Central memory CD8-positive, alpha-beta T cell (primary cell): ENCODE results near the gene CAVIN2.

ENCODE experiments used
- ATAC-seq: fragments of 150-1000 bp; cut with Tn5 transposase; replicated peaks from 2 replicates; pipeline ENCODE4 v1.10.0; 2022; ENCODE audit warnings: mild to moderate bottlenecking, moderate FRiP score, moderate number of reproducible peaks; ENCODE audit not compliant: poor library complexity, severe bottlenecking; ENCODE audit errors: extremely low read depth
- DNase-seq, 2 donors: peaks; one replicate each; pipeline ENCODE4 v3.0.0; 2021; ENCODE audit warnings: low spot score in 2 of 2
- H3K27ac Mint-ChIP-seq: one replicate; pipeline ENCODE4 v1.8.0; 2022; ENCODE audit warnings: low read depth, mild to moderate bottlenecking, moderate library complexity, mixed read lengths
- H3K27me3 Mint-ChIP-seq: one replicate; pipeline ENCODE4 v1.8.0; 2022; ENCODE audit warnings: mixed read lengths
- H3K36me3 Mint-ChIP-seq: one replicate; pipeline ENCODE4 v1.8.0; 2022; ENCODE audit warnings: mild to moderate bottlenecking, moderate library complexity, mixed read lengths; ENCODE audit not compliant: insufficient read depth
- H3K4me1 Mint-ChIP-seq: one replicate; pipeline ENCODE4 v1.8.0; 2022; ENCODE audit warnings: mixed read lengths
- H3K4me3 Mint-ChIP-seq: one replicate; pipeline ENCODE4 v1.8.0; 2022; ENCODE audit warnings: mild to moderate bottlenecking, moderate library complexity, mixed read lengths
- H3K9me3 Mint-ChIP-seq: one replicate; pipeline ENCODE4 v1.8.0; 2022; ENCODE audit warnings: mixed read lengths

Gene CAVIN2

DNA sequence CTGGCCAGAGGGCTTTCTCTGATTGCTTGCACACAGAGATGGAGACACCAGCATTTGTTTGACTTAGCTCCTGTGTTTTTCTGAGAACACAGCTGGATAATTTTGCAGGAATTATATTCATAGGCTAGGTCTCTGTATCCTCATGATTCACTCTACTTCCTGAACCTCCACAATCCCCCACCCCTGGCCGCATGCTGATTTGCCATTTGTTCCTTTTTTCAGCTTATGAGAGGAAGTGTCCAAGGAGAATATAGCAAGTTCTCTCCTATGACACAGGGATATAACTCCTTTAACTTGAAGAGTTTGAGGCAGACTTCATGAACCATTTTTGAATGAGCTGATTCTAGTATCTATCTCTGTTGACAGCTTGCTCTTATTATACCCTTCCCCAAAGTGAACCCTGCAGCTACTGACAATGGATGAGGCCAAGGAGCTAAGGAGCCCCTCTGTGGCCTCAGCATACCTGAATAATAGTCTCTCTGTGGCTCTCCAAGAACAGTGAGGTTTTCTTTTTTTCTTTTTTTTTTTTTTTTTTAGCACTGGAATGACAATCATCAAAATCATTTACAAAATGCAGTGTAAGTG is 15.4 kb downstream of the CAVIN2 start:
- Mint-ChIP-seq H3K27ac (no peak overlapping the region), H3K4me1 (no peaks in the 10 kb centered on the region), H3K27me3 (peaks cover 42% of the 10 kb centered on the region), H3K9me3 (no peaks in the 10 kb centered on the region), H3K4me3 (no peak overlapping the region), H3K36me3 (peaks cover 1% of the 10 kb centered on the region)
- DNase-seq (no peak), ATAC-seq (no peak)

DNA sequence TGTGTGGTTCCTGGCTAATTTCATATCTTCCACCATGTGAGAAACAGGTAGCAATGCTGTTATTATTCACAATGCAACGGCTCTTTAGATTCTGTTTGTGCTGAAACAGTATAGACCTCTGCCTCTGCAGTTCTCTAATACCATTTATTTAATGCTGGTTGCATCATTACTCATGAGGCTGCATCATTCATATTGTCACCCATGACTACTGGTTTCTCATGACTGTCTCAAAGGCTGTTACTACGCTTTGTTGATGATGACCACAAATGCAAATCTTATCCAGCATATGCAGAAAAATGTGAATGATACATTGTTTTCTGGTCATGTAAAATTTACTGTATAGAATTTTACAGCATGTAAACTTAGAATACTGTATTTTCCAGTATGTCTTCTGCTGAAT is 22.5 kb downstream of the CAVIN2 start:
- Mint-ChIP-seq H3K4me3 (no peak overlapping the region), H3K27ac (no peak overlapping the region), H3K9me3 (no peaks in the 10 kb centered on the region), H3K4me1 (no peaks in the 10 kb centered on the region), H3K36me3 (peaks cover 1% of the 10 kb centered on the region), H3K27me3 (peaks cover 34% of the 10 kb centered on the region)
- ATAC-seq (no peak), DNase-seq (no peak)

DNA sequence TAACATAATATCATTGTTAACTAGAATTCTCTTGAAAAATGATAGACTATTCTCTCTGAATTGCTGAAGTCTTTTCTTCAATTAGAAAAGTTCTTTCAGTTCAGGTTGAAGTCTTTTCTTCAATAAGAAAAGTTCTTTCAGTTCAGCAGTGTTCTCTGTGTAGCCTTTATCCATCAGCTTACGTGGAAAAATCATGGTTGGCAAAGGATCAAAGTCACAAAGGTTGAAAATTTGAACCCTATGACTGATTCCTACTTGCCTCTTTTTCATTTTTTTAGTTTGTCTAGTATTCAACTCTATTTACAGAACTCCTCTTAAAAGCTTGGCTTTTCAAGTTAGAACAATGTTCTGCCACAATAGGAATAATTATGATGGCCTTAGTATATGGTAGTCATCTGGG is 25.8 kb downstream of the CAVIN2 start:
- ATAC-seq: no peak
- Mint-ChIP-seq H3K27me3 (peaks cover 59% of the 10 kb centered on the region), H3K4me3 (no peak overlapping the region)

DNA sequence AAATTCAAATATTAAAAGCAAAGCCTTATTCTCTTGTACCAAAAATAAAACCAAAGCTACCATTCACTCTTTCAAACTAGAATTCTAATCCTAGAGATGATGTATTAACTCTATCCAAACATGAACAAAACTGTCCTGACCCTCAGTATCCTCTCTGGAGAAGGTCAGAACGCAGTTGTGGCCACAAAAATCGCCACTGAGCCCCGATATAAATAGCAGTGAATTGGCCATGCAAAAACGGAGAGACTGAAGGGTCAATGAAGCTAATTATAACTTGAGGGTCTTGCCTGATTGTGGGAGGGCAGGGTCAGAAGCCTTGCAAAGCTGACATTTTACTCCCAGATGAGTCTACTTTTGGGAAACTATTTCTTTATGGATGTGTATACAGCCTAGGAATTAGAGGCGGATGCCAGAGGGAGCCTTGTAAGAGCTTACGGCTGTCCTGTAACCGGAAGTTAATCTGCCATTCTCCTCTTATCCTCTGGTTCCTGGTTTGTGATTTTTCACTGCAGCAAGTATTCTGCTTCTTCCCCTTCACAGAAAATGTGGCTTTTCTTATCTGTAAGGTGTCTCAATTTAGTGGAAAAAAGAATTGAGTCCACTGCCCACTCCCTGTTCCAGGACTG is 28.1 kb downstream of the CAVIN2 start:
- H3K27me3 Mint-ChIP-seq: peaks cover 68% of the 10 kb centered on the region
- ATAC-seq (no peak), DNase-seq (no peak)
- no peaks in the 10 kb centered on the region for H3K4me1 Mint-ChIP-seq
- peaks cover 1% of the 10 kb centered on the region for H3K36me3 Mint-ChIP-seq
- no peaks in the 10 kb centered on the region for H3K9me3 Mint-ChIP-seq
- H3K4me3 Mint-ChIP-seq: no peak overlapping the region
- no peak overlapping the region for H3K27ac Mint-ChIP-seq

More for the DNA sequence above, 25.8 kb downstream of the CAVIN2 start:
- DNase-seq: no peak
- Mint-ChIP-seq H3K4me1 (no peaks in the 10 kb centered on the region), H3K9me3 (no peaks in the 10 kb centered on the region), H3K27ac (no peak overlapping the region), H3K36me3 (peaks cover 1% of the 10 kb centered on the region)

DNA sequence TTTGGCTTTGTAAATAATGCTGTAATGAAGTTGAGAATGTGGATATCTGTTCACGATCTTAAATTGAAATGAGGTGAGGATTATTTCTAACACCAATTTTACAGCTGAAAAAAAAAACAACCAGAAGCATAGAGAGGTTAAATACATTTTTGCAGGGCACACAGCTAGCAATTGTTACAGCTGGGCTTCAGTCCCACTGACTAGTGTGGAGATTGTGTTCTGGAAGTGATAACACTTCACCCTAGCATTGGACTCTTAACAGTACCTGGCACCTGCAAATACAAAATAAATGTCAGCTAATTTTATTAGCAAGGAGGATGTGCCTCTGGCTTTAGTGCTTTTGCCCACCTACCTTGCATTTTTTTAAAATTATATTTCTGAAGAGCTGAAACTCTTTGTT is 28.8 kb downstream of the CAVIN2 start:
- H3K4me1 Mint-ChIP-seq: no peaks in the 10 kb centered on the region
- H3K4me3 Mint-ChIP-seq: no peak overlapping the region
- peaks cover 1% of the 10 kb centered on the region for H3K36me3 Mint-ChIP-seq
- H3K27ac Mint-ChIP-seq: no peak overlapping the region
- peaks cover 75% of the 10 kb centered on the region for H3K27me3 Mint-ChIP-seq
- no peak for ATAC-seq
- DNase-seq: no peak
- H3K9me3 Mint-ChIP-seq: no peaks in the 10 kb centered on the region

DNA sequence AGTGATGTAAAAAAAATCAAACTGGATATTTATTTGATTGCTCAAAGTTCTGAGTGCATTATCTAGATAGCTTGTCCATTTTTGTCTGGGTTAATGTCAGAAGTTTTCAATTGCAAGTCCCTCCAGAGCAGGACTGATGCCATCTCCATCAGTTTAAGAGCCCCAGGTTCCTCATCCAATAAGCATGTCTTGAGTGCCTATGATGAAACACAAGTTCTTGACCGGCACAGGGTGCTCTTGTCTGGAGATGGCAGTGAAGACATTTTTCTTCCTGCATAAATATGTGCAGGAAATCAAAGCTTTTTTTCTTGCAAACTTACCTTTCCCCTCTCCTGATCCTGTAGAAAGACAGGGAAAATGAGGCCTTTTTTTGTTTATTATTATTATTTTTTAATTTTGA is 31.9 kb downstream of the CAVIN2 start:
- Mint-ChIP-seq H3K36me3 (no peaks in the 10 kb centered on the region), H3K9me3 (no peaks in the 10 kb centered on the region), H3K4me1 (no peaks in the 10 kb centered on the region), H3K27ac (no peak overlapping the region), H3K27me3 (peaks cover 64% of the 10 kb centered on the region), H3K4me3 (no peak overlapping the region)
- ATAC-seq: no peak
- DNase-seq: no peak

DNA sequence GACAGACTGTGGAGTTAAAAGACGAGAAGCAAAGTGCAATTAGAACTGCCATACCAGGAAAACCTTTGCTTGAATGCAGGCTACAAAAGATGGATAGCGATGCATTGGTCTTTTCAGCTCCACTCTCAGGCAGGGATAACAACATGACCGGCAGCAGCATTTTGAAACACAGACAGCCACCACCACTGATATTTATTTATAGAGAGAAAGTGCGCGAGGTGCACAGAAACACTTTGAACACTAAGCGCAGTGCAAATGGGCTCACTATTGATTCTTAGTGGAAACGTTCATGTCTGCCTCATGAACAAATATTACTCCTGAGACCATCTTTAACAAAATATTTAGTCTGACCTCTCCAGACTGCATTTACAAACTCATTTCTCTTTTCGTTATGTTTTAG is 32.9 kb downstream of the CAVIN2 start:
- Mint-ChIP-seq H3K27me3 (peaks cover 64% of the 10 kb centered on the region), H3K27ac (no peak overlapping the region), H3K4me1 (no peaks in the 10 kb centered on the region), H3K36me3 (no peaks in the 10 kb centered on the region), H3K4me3 (no peak overlapping the region), H3K9me3 (no peaks in the 10 kb centered on the region)
- no peak for ATAC-seq
- DNase-seq: no peak

DNA sequence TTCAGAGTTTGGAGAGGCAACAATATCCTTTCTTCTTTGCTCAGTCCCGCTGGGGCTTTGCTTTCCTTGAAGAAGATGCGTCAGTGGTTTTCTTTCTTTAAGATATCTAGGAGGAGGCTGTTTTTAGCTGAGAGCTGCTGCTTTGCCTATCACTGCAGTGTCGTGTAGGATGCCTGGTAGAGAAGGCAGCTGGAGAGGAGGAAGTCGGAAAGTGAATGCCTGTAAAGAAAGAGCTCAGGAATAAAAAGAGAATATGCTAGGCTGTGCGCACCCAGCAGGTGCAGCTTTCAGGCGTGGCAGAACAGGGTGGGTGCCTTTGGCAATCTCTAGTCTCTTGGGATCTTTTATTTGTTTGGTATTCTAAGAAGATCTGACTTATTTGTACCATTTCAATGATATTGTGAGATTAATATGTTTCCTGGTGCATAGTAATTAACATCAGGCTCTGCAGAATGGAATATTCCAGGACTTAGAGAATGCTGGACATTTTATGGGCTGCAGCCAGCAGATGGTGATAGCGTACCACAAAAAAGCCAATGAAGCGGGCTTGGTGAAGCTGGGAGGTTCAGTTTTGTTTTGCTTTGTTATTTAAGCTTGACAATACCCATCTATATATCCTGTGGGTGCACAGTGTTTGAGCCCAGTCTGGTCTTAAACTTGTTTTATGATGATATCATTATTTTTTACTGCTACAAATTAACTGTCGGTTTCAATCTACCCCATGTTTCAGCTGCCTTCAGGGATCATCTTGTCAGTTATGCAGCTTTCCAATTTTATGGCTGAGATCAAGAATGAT is 34.9 kb downstream of the CAVIN2 start:
- peaks cover 52% of the 10 kb centered on the region for H3K27me3 Mint-ChIP-seq
- ATAC-seq (no peak), DNase-seq (peak in 1 of 2 donors; percentile 17)
- no peaks in the 10 kb centered on the region for H3K9me3 Mint-ChIP-seq
- H3K4me3 Mint-ChIP-seq: no peak overlapping the region
- no peak overlapping the region for H3K27ac Mint-ChIP-seq
- H3K36me3 Mint-ChIP-seq: no peaks in the 10 kb centered on the region
- no peaks in the 10 kb centered on the region for H3K4me1 Mint-ChIP-seq

DNA sequence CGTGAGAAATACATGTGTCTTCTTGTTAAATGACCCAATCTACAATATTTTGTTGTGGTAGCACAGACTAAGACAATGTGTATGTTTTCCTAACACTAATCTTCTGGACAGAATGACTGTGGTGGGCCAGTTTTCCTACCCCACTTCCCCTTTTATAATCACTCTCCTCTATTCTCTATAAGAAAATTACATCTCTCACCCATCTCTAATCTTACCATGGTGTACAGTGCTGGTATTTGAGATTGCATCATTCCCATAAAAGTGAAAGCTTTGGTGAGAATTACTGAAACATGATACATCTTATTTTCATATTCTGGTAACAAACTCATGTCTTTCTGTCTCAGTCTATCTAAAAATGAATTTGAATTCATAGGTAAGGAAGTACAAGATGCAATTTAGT is 40.5 kb downstream of the CAVIN2 start:
- no peak overlapping the region for H3K4me3 Mint-ChIP-seq
- no peaks in the 10 kb centered on the region for H3K9me3 Mint-ChIP-seq
- no peak overlapping the region for H3K27ac Mint-ChIP-seq
- H3K4me1 Mint-ChIP-seq: no peaks in the 10 kb centered on the region
- DNase-seq: no peak
- H3K36me3 Mint-ChIP-seq: no peaks in the 10 kb centered on the region
- ATAC-seq: no peak
- H3K27me3 Mint-ChIP-seq: peaks cover 68% of the 10 kb centered on the region

DNA sequence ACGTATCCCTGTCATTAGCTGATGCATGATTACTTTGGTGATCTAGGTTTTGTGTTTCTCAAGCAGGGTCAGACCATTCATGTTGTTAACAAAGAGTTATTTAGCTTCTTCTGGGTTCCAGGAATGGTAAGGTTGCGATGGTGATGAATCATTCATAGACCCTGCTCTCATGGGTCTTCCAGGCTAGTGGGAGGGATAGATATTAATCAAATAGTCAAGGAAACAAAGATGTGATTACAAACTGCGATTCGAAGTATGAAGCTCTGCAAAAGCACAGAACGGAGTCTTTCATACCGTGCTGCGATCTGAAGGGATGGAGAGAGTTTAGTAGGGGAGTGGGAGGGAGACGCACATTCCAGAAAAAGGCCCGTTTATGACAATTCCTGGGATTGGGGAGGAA is 42.1 kb downstream of the CAVIN2 start:
- no peaks in the 10 kb centered on the region for H3K4me1 Mint-ChIP-seq
- ATAC-seq: no peak
- H3K4me3 Mint-ChIP-seq: no peak overlapping the region
- no peak overlapping the region for H3K27ac Mint-ChIP-seq
- peaks cover 76% of the 10 kb centered on the region for H3K27me3 Mint-ChIP-seq
- no peaks in the 10 kb centered on the region for H3K9me3 Mint-ChIP-seq
- DNase-seq: no peak
- H3K36me3 Mint-ChIP-seq: no peaks in the 10 kb centered on the region

DNA sequence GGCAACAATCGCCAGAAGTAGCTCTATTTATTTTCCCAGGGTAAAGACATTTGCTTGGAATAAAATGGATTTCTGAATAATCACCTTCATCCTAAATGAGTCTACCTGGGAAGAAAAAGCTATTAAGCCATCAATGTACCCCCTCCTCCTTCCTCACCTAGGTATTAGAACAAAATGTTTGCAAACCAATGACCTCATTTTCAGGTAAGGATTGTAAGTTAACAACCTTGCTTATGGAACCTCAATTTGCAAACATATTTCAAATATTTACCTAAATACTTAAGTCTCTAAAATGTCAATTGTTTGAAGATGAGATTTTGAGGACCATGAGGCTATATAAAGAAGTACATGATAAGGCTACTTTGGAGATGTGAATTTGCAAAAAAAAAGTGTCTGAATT is 43.9 kb downstream of the CAVIN2 start:
- no peaks in the 10 kb centered on the region for H3K4me1 Mint-ChIP-seq
- H3K27ac Mint-ChIP-seq: no peak overlapping the region
- H3K36me3 Mint-ChIP-seq: no peaks in the 10 kb centered on the region
- ATAC-seq: no peak
- no peak overlapping the region for H3K4me3 Mint-ChIP-seq
- no peak for DNase-seq
- H3K27me3 Mint-ChIP-seq: peaks cover 80% of the 10 kb centered on the region
- H3K9me3 Mint-ChIP-seq: no peaks in the 10 kb centered on the region

DNA sequence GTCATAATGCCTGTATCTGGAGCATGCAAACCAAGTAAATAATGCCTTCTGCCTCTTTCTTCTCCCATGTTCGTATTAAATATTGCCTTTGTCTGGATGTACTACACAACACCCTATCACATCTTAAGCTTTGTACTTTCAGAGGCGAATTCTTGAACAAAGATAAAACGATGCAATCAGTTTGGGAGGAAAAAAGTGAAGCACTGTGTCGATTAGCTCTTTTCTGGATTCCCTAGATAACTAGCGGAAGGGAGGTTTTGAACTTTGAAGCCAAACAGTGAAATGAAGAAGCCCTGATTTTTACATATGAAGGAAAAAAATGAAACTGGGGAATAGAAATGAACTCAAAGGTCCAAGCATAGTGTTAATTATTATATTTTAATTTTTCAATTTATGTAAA is 44.7 kb downstream of the CAVIN2 start:
- no peaks in the 10 kb centered on the region for H3K4me1 Mint-ChIP-seq
- DNase-seq (no peak), ATAC-seq (no peak)
- H3K9me3 Mint-ChIP-seq: no peaks in the 10 kb centered on the region
- no peak overlapping the region for H3K4me3 Mint-ChIP-seq
- H3K27me3 Mint-ChIP-seq: peaks cover 78% of the 10 kb centered on the region
- no peaks in the 10 kb centered on the region for H3K36me3 Mint-ChIP-seq
- no peak overlapping the region for H3K27ac Mint-ChIP-seq

DNA sequence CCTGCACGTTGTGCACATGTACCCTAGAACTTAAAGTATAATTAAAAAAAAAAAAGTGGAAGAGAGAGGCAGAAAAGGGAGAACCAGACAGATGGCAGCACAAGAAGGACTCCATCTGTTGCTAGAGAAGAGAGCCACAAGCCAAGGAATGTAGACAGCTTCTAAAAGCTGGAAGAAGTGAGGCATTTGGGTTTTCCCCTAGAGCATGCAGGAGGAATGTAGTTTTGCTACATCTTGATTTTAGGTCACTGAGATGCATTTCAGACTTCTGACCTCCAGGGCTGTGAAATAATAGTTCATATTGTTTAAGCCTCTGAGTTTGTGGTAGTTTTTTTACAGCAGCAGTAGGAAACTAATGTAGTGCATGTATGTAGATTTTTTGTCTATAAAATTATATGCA is 46.0 kb downstream of the CAVIN2 start:
- ATAC-seq (no peak), DNase-seq (no peak)
- no peak overlapping the region for H3K4me3 Mint-ChIP-seq
- H3K27me3 Mint-ChIP-seq: peaks cover 74% of the 10 kb centered on the region
- H3K36me3 Mint-ChIP-seq: no peaks in the 10 kb centered on the region
- H3K9me3 Mint-ChIP-seq: no peaks in the 10 kb centered on the region
- H3K27ac Mint-ChIP-seq: no peak overlapping the region
- H3K4me1 Mint-ChIP-seq: no peaks in the 10 kb centered on the region
